ENCODE results near the gene ZNF431. TPM values are rescaled to one million over a fixed set of nuclear protein-coding genes. Genes with fewer than 3 reads are reported as not detected.

Gene ZNF431
- total and polyA plus RNA-seq, 9 of the 15 experiments (the other 6 are each of a cell fraction or from before 2014, with no cell fraction given), result 3.3 to 24.8 (median 13.5) TPM

DNA sequence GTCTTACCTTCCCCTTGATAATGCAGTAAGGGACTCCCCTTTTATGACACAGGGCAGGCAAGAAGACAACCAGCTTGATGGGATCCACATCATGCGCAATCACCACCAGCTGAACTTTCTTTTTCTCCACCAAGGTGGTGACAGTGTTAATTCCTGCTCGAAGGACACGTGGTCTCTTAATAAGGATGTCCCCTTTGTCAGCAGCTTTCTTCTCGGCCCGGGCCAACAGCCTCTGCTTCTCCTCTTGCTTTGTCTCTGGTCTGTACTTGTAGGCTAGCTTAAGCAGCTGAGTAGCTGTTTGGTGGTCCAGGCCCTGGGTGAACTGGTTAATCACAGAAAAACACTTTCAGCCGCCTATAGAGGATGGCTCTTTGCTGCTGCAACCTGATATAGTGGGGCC lies 8.0 kb downstream of the ZNF431 start:
- FAIRE-seq, result no peak
- DNase-seq (ENCODE audit: extremely low read depth in 1 of 4, low spot score in 3 of 4), result no peak
- WGBS (ENCODE audit: insufficient coverage, low coverage, missing lambda C conversion rate), result 93% methylated on average over 5 of the region's 6 CpGs
- ChIA-PET CTCF (ENCODE audit: low intra/inter-chr PET ratio) (no interaction called here), POLR2A (interaction anchor here (1.1 kb wide), 1 partner anchor 11 kb away, joined by 4 read pairs; no protein-coding TSS in a partner anchor)
- H3K79me2 ChIP-seq (ENCODE audit: control insufficient read depth, insufficient read depth, low read length), result peaks cover 52% of the 10 kb centered on the region
- H3K4me3 ChIP-seq, result no peak overlapping the region
- H3K27ac ChIP-seq (ENCODE audit: extremely low read depth, low read depth, low read length), result no peak overlapping the region
- BruUV-seq (replicated peaks), result no TSS peak
- H3K9me3 ChIP-seq (replicated peaks; ENCODE audit: control insufficient read depth, insufficient read depth, low read depth, low read length), result no peaks in the 10 kb centered on the region
- H3K36me3 ChIP-seq (ENCODE audit: control insufficient read depth, insufficient read depth, low read length), result peaks cover 82% of the 10 kb centered on the region
- H3K9me1 ChIP-seq (ENCODE audit: control insufficient read depth, insufficient read depth, low read length), result no peaks in the 10 kb centered on the region
- no peak overlapping the region for H3K4me2 ChIP-seq (ENCODE audit: insufficient read depth, low read length)
- no peak overlapping the region; a peak in 1 of 4 replicates for H3K9ac ChIP-seq (ENCODE audit: insufficient read depth in 1 of 2, low read depth in 2 of 2, low read length in 2 of 2)
- no peaks in the 10 kb centered on the region for H4K20me1 ChIP-seq (replicated peaks; ENCODE audit: control insufficient read depth, insufficient read depth, low read length)
- in situ Hi-C loops (cut with MboI), result no loop called here
- intact Hi-C loops (cut with micrococcal nuclease), result no loop called here
- no peak for ATAC-seq
- H2AFZ ChIP-seq (ENCODE audit: low read depth, low read length), result no peak overlapping the region
- no peaks in the 10 kb centered on the region for H3K27me3 ChIP-seq (ENCODE audit: control insufficient read depth in 2 of 2, insufficient read depth in 2 of 2, low read length in 2 of 2)
- peaks cover 0 to 4% of the 10 kb centered on the region in 2 experiments; a peak in 1 of 5 replicates for H3K4me1 ChIP-seq (replicated peaks in 1 of 2; ENCODE audit: control insufficient read depth in 2 of 2, insufficient read depth in 2 of 2, low read length in 2 of 2)
- TF ChIP-seq GABPB2 (CRISPR knock-in tag; conservative IDR thresholded peaks at IDR 0.05), result no peak
- TF ChIP-seq ZNF431 (CRISPR knock-in tag; IDR thresholded peaks at IDR 0.05), result no peak
- no peak for TF ChIP-seq ARID2 (IDR thresholded peaks at IDR 0.05)
- TF ChIP-seq TEAD1 (CRISPR knock-in tag; IDR thresholded peaks at IDR 0.05), result no peak
- no peak for TF ChIP-seq ASH1L (IDR thresholded peaks at IDR 0.05; ENCODE audit: borderline replicate concordance, low read depth, partially characterized antibody)
- TF ChIP-seq, protein P1, sequence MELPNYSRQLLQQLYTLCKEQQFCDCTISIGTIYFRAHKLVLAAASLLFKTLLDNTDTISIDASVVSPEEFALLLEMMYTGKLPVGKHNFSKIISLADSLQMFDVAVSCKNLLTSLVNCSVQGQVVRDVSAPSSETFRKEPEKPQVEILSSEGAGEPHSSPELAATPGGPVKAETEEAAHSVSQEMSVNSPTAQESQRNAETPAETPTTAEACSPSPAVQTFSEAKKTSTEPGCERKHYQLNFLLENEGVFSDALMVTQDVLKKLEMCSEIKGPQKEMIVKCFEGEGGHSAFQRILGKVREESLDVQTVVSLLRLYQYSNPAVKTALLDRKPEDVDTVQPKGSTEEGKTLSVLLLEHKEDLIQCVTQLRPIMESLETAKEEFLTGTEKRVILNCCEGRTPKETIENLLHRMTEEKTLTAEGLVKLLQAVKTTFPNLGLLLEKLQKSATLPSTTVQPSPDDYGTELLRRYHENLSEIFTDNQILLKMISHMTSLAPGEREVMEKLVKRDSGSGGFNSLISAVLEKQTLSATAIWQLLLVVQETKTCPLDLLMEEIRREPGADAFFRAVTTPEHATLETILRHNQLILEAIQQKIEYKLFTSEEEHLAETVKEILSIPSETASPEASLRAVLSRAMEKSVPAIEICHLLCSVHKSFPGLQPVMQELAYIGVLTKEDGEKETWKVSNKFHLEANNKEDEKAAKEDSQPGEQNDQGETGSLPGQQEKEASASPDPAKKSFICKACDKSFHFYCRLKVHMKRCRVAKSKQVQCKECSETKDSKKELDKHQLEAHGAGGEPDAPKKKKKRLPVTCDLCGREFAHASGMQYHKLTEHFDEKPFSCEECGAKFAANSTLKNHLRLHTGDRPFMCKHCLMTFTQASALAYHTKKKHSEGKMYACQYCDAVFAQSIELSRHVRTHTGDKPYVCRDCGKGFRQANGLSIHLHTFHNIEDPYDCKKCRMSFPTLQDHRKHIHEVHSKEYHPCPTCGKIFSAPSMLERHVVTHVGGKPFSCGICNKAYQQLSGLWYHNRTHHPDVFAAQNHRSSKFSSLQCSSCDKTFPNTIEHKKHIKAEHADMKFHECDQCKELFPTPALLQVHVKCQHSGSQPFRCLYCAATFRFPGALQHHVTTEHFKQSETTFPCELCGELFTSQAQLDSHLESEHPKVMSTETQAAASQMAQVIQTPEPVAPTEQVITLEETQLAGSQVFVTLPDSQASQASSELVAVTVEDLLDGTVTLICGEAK (IDR thresholded peaks at IDR 0.05), result no peak
- TF ChIP-seq, protein P1 (CRISPR knock-in tag; IDR thresholded peaks at IDR 0.05), result no peak
- TF ChIP-seq, protein P2, sequence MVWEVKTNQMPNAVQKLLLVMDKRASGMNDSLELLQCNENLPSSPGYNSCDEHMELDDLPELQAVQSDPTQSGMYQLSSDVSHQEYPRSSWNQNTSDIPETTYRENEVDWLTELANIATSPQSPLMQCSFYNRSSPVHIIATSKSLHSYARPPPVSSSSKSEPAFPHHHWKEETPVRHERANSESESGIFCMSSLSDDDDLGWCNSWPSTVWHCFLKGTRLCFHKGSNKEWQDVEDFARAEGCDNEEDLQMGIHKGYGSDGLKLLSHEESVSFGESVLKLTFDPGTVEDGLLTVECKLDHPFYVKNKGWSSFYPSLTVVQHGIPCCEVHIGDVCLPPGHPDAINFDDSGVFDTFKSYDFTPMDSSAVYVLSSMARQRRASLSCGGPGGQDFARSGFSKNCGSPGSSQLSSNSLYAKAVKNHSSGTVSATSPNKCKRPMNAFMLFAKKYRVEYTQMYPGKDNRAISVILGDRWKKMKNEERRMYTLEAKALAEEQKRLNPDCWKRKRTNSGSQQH (CRISPR knock-in tag; IDR thresholded peaks at IDR 0.05), result no peak
- TF ChIP-seq SIN3A (IDR thresholded peaks at IDR 0.05; ENCODE audit: borderline replicate concordance in 2 of 2, control insufficient read depth in 1 of 2, low read depth in 2 of 2, low read length in 2 of 2), result no peak
- TF ChIP-seq TAF7 (tag; IDR thresholded peaks at IDR 0.05), result no peak
- TF ChIP-seq MEF2A (IDR thresholded peaks at IDR 0.05; ENCODE audit: control insufficient read depth, low read depth, low read length), result no peak
- TF ChIP-seq ZNF583 (CRISPR knock-in tag; IDR thresholded peaks at IDR 0.05), result no peak
